Endothelial cell of umbilical vein (primary cell): ENCODE measurements around the gene ATP1A3. TPM values are rescaled to one million over a fixed set of nuclear protein-coding genes. Genes with fewer than 3 reads are reported as not detected.

Experiments used
- BruUV-seq: library from RNA; stranded (reverse); fragments of 400-500 nt; replicated peaks from 2 replicates; lab custom pipeline; 2021; lab: Mats Ljungman, UMichigan
- CTCF ChIA-PET: fragments of 300-600, 350-600 bp; sonication (Branson Sonifier 250); formaldehyde crosslinking; loops from one replicate; lab custom pipeline; 2021; ENCODE audit warnings: antibody characterized with exemption, inconsistent platforms; lab: Charles Lee
- POLR2A ChIA-PET: fragments of 300-600, 350-600 bp; sonication (Branson Sonifier 250); formaldehyde crosslinking; loops from one replicate; lab custom pipeline; 2021; ENCODE audit warnings: antibody characterized with exemption, inconsistent platforms; lab: Charles Lee
- DNase-seq: peaks from one replicate; pipeline ENCODE4 v3.0.0-alpha.2; 2011; ENCODE audit warnings: low read depth, low spot score
- FAIRE-seq: peaks from 2 replicates; lab custom pipeline; 2011; peaks lifted over from hg19 to GRCh38; lab: Jason Lieb, UNC
- H2AFZ ChIP-seq: 2 replicates; pipeline ENCODE4 v1.6.0; 2012; ENCODE audit warnings: low read depth, low read length, control low read depth, inconsistent platforms
- H3K27ac ChIP-seq: 2 replicates; pipeline ENCODE4 v1.5.1; 2011; ENCODE audit warnings: low read depth, mild to moderate bottlenecking, control low read depth, low read length, moderate library complexity; ENCODE audit not compliant: insufficient read depth
- H3K27me3 ChIP-seq, 2 experiments: 2 replicates each; pipeline versions ENCODE4 v1.6.0 to v1.6.1; 2011; ENCODE audit warnings: low read length in 2 of 2, mixed read lengths in 1 of 2; ENCODE audit not compliant: control insufficient read depth in 2 of 2, insufficient read depth in 2 of 2
- H3K36me3 ChIP-seq, 2 experiments: 2 replicates in 1 of 2; 3 replicates in 1 of 2; pipeline ENCODE4 v1.5.1; 2011; ENCODE audit warnings: low read length in 2 of 2, mild to moderate bottlenecking in 1 of 2, moderate library complexity in 1 of 2; ENCODE audit not compliant: control insufficient read depth in 2 of 2, insufficient read depth in 2 of 2; ENCODE audit errors: extremely low read depth in 1 of 2
- H3K4me1 ChIP-seq: 3 replicates; pipeline ENCODE4 v1.5.1; 2011; ENCODE audit warnings: mild to moderate bottlenecking, low read length; ENCODE audit not compliant: control insufficient read depth, insufficient read depth; ENCODE audit errors: extremely low read depth
- H3K4me2 ChIP-seq: 2 replicates; pipeline ENCODE4 v1.6.1; 2011; ENCODE audit warnings: low read length, control low read depth, mixed read lengths; ENCODE audit not compliant: insufficient read depth
- H3K4me3 ChIP-seq, 3 experiments: fragments of 200-600 bp in 1 of 3; sonication (generic), shearing (Covaris generic) in 1 of 3; replicated peaks in 1 of 3; 2 replicates each; pipeline ENCODE4 v1.5.1; 2011 to 2016; ENCODE audit warnings: control low read depth in 3 of 3, low read length in 3 of 3, mild to moderate bottlenecking in 2 of 3, inconsistent platforms in 1 of 3, low read depth in 1 of 3, moderate library complexity in 1 of 3; ENCODE audit not compliant: insufficient read depth in 1 of 3
- H3K79me2 ChIP-seq: 2 replicates; pipeline ENCODE4 v1.6.0; 2012; ENCODE audit warnings: low read length, inconsistent platforms; ENCODE audit not compliant: control insufficient read depth, insufficient read depth
- H3K9ac ChIP-seq: replicated peaks from 2 replicates; pipeline ENCODE3; 2011; ENCODE audit warnings: low read length, control low read depth; ENCODE audit not compliant: insufficient read depth; ENCODE audit errors: extremely low read depth
- H3K9me1 ChIP-seq: replicated peaks from 3 replicates; pipeline ENCODE4 v1.6.0; 2011; ENCODE audit warnings: mild to moderate bottlenecking, low read length; ENCODE audit not compliant: control insufficient read depth, insufficient read depth; ENCODE audit errors: extremely low read depth
- H3K9me3 ChIP-seq: replicated peaks from 2 replicates; pipeline ENCODE4 v1.5.1; 2012; ENCODE audit warnings: low read length, inconsistent platforms; ENCODE audit not compliant: control insufficient read depth, insufficient read depth
- H4K20me1 ChIP-seq: replicated peaks from 2 replicates; pipeline ENCODE3; 2011; ENCODE audit warnings: mild to moderate bottlenecking, low read length; ENCODE audit not compliant: control insufficient read depth, insufficient read depth; ENCODE audit errors: extremely low read depth
- EZH2 ChIP-seq: IDR thresholded peaks from 2 replicates; pipeline ENCODE4 v1.6.1; 2012; ENCODE audit warnings: borderline replicate concordance, low read depth, mild to moderate bottlenecking, moderate library complexity, low read length, inconsistent platforms; ENCODE audit not compliant: severe bottlenecking
- FOS ChIP-seq: IDR thresholded peaks from 2 replicates; pipeline ENCODE4 v1.6.1; 2011; ENCODE audit warnings: mild to moderate bottlenecking, low read length, moderate library complexity, borderline replicate concordance; ENCODE audit not compliant: insufficient read depth
- GATA2 ChIP-seq: IDR thresholded peaks from 2 replicates; pipeline ENCODE4 v1.7.0; 2011; ENCODE audit warnings: low read depth, mild to moderate bottlenecking, moderate library complexity, mixed read lengths, low read length; ENCODE audit not compliant: insufficient read length, insufficient read depth
- JUN ChIP-seq: IDR thresholded peaks from 2 replicates; pipeline ENCODE4 v1.6.1; 2011; ENCODE audit warnings: borderline replicate concordance, low read depth; ENCODE audit not compliant: insufficient read length, insufficient read depth
- MYC ChIP-seq: IDR thresholded peaks from one replicate; pipeline ENCODE4 v1.6.1; 2011; ENCODE audit warnings: mild to moderate bottlenecking, low read depth, low read length
- POLR2A ChIP-seq: IDR thresholded peaks from 2 replicates; pipeline ENCODE4 v1.6.1; 2012; ENCODE audit warnings: low read depth, mild to moderate bottlenecking, control low read depth, low read length
- POLR2AphosphoS5 ChIP-seq: IDR thresholded peaks from 2 replicates; pipeline ENCODE4 v1.6.1; 2012; ENCODE audit warnings: low read depth, mild to moderate bottlenecking, control low read depth, low read length, moderate library complexity; ENCODE audit not compliant: insufficient read depth
- dilution Hi-C: fragments of 300-500 bp; cut with MboI; formaldehyde crosslinking; loops from one replicate; pipeline ENCODE4 v1.15.0; 2019; ENCODE audit warnings: low sequenced_read_pairs; ENCODE audit not compliant: extremely low pct_ligation_motif_present
- intact Hi-C: fragments of 100-400 bp; cut with micrococcal nuclease; formaldehyde crosslinking; loops from one replicate; pipeline ENCODE4 v1.10.0; 2022
- polyA plus RNA-seq, 4 experiments: library from polyadenylated mRNA; depleted of rRNA in 3 of 4; stranded (reverse) in 3 of 4; unstranded in 1 of 4; fragments of >200 nt; gene quantifications; 2 replicates each; pipeline versions ENCODE4 v1.2.1 to v1.2.3, GENCODE V29; 2011 to 2012; ENCODE audit warnings: missing spikeins in 1 of 4
- total RNA-seq: library from RNA; stranded (reverse); gene quantifications from 2 replicates; pipeline ENCODE4 v1.2.3, GENCODE V29; 2021
- TF ChIP-seq, protein P1 (sequence below): IDR thresholded peaks from 2 replicates; pipeline ENCODE4 v1.6.1; 2011; ENCODE audit not compliant: insufficient read depth, insufficient read length
- TF ChIP-seq, protein P2 (sequence below), 2 donors: IDR thresholded peaks; 1 replicate in 1 of 2; 2 replicates in 1 of 2; pipeline ENCODE4 v1.5.1; 2011; ENCODE audit warnings: low read length in 2 of 2, mild to moderate bottlenecking in 2 of 2, moderate library complexity in 2 of 2, control low read depth in 1 of 2, inconsistent platforms in 1 of 2, low read depth in 1 of 2; ENCODE audit not compliant: insufficient read depth in 1 of 2; ENCODE audit errors: extremely low read depth in 1 of 2

Gene ATP1A3
- total and polyA plus RNA-seq, 2 donors (not counting 3 experiments of a cell fraction or from before 2014, with no cell fraction given) = 0.40 TPM; not detected in 1

DNA sequence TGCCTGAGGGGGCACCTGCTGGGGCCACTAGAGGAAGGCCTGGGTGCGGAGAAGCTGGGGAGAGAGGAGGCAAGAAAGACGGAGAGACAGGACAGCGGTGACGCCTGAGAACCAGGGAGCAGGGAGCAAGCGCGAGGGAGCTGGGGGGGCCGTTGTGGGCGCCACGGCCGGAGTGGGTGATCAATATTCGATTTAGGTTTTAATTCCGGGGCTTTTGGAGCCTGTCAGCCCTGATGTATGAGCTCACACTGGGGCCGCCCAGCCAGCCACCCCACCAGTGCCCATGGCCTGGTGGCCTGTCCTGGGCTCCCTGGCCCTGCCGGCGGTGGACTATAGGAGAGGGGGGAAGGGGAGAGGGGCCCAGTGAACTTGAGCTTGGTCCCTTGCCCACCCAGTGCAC, 57.1 kb downstream of the ATP1A3 start:
- Histone ChIP-seq H3K79me2 (no peaks in the 10 kb centered on the region), H3K4me3 (no peak overlapping the region), H3K4me1 (peaks cover 2% of the 10 kb centered on the region), H4K20me1 (no peaks in the 10 kb centered on the region), H3K4me2 (no peak overlapping the region), H3K9me3 (no peaks in the 10 kb centered on the region), H3K27ac (no peak overlapping the region), H3K9me1 (no peaks in the 10 kb centered on the region), H3K9ac (no peak overlapping the region), H3K36me3 (no peaks in the 10 kb centered on the region), H2AFZ (no peak overlapping the region), H3K27me3 (peaks cover 44 to 47% of the 10 kb centered on the region in 2 experiments)
- BruUV-seq = no TSS peak
- DNase-seq (no peak), FAIRE-seq (no peak)
- ChIA-PET POLR2A (interaction anchor here (1.5 kb wide), 1 partner anchor 64 kb away, joined by 3 read pairs; no protein-coding TSS in a partner anchor), CTCF (interaction anchor here (1.0 to 1.6 kb wide), 8 partner anchors 9 to 144 kb away, joined by 3 to 5 read pairs (median 3); no protein-coding TSS in a partner anchor)
- dilution Hi-C loops (no loop called here), intact Hi-C loops (no loop called here)
- TF ChIP-seq POLR2A (no peak), JUN (no peak), EZH2 (no peak), MYC (no peak), POLR2AphosphoS5 (no peak), GATA2 (no peak), FOS (no peak)
- TF ChIP-seq, protein P1, sequence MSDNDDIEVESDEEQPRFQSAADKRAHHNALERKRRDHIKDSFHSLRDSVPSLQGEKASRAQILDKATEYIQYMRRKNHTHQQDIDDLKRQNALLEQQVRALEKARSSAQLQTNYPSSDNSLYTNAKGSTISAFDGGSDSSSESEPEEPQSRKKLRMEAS = no peak
- TF ChIP-seq, protein P2, sequence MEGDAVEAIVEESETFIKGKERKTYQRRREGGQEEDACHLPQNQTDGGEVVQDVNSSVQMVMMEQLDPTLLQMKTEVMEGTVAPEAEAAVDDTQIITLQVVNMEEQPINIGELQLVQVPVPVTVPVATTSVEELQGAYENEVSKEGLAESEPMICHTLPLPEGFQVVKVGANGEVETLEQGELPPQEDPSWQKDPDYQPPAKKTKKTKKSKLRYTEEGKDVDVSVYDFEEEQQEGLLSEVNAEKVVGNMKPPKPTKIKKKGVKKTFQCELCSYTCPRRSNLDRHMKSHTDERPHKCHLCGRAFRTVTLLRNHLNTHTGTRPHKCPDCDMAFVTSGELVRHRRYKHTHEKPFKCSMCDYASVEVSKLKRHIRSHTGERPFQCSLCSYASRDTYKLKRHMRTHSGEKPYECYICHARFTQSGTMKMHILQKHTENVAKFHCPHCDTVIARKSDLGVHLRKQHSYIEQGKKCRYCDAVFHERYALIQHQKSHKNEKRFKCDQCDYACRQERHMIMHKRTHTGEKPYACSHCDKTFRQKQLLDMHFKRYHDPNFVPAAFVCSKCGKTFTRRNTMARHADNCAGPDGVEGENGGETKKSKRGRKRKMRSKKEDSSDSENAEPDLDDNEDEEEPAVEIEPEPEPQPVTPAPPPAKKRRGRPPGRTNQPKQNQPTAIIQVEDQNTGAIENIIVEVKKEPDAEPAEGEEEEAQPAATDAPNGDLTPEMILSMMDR (IDR thresholded peaks at IDR 0.05; ENCODE audit: extremely low read depth in 1 of 2, insufficient read depth in 1 of 2, low read depth in 1 of 2, low read length in 2 of 2) = no peak
